GM12878 (cell line): ENCODE results near the gene TMX3. TPM values are rescaled to one million over a fixed set of nuclear protein-coding genes. Genes with fewer than 3 reads are reported as not detected.

ENCODE experiments used
- ATAC-seq: fragments of 200-7000 bp; cut with Tn5 transposase; 3 replicates; pipeline ENCODE4 v1.9.1; 2020; ENCODE audit warnings: mild to moderate bottlenecking, moderate library complexity
- BruUV-seq: library from RNA; stranded (reverse); fragments of 400-500 nt; replicated peaks from 2 replicates; lab custom pipeline; 2021; lab: Mats Ljungman, UMichigan
- CTCF ChIA-PET: fragments of 300-600 bp; sonication (Branson Sonifier 250); formaldehyde crosslinking; extraction: SDS; loops from one replicate; lab custom pipeline; 2021; ENCODE audit warnings: inconsistent platforms; lab: Yijun Ruan, JAX
- POLR2A ChIA-PET: fragments of 350-600 bp; formaldehyde crosslinking; extraction: SDS; loops from one replicate; lab custom pipeline; 2021; ENCODE audit warnings: inconsistent platforms; lab: Charles Lee
- RAD21 ChIA-PET: fragments of 300-600 bp; sonication (Branson Sonifier 250); formaldehyde crosslinking; loops from one replicate; lab custom pipeline; 2023; ENCODE audit warnings: antibody characterized with exemption; ENCODE audit not compliant: unreplicated experiment; lab: Charles Lee
- SMC1A ChIA-PET: fragments of 300-600 bp; sonication (Branson Sonifier 250); formaldehyde crosslinking; loops from one replicate; lab custom pipeline; 2023; ENCODE audit not compliant: unreplicated experiment, uncharacterized antibody; lab: Charles Lee
- DNase-seq: peaks from one replicate; pipeline ENCODE4 v3.0.0-alpha.2; 2011; ENCODE audit warnings: low read depth, low spot score
- FAIRE-seq: peaks from 3 replicates; lab custom pipeline; 2011; peaks lifted over from hg19 to GRCh38; lab: Jason Lieb, UNC
- H2AFZ ChIP-seq: 2 replicates; pipeline ENCODE4 v1.6.0; 2011; ENCODE audit warnings: low read depth, low read length, control low read depth; ENCODE audit not compliant: control insufficient read depth
- H3K27ac ChIP-seq: 2 replicates; pipeline ENCODE4 v1.5.1; 2011; ENCODE audit warnings: control low read depth; ENCODE audit not compliant: control insufficient read depth, insufficient read depth
- H3K27me3 ChIP-seq, 2 experiments: replicated peaks in 1 of 2; 2 replicates each; pipeline versions ENCODE4 v1.6.0 to v1.6.1; 2011; ENCODE audit warnings: low read length in 1 of 2; ENCODE audit not compliant: control insufficient read depth in 2 of 2, insufficient read depth in 2 of 2
- H3K36me3 ChIP-seq, 2 experiments: 2 replicates each; pipeline ENCODE4 v1.5.1; 2011; ENCODE audit warnings: low read length in 1 of 2; ENCODE audit not compliant: control insufficient read depth in 2 of 2, insufficient read depth in 2 of 2
- H3K4me1 ChIP-seq: 2 replicates; pipeline ENCODE4 v1.6.1; 2011; ENCODE audit warnings: mild to moderate bottlenecking, low read length, moderate library complexity, mixed read lengths; ENCODE audit not compliant: control insufficient read depth, insufficient read depth
- H3K4me2 ChIP-seq: 2 replicates; pipeline ENCODE4 v1.6.0; 2011; ENCODE audit warnings: control low read depth; ENCODE audit not compliant: control insufficient read depth, insufficient read depth
- H3K4me3 ChIP-seq: fragments of 200-600 bp; sonication (generic); 2 replicates; pipeline ENCODE4 v1.5.1; 2016
- H3K79me2 ChIP-seq: 2 replicates; pipeline ENCODE4 v1.6.0; 2011; ENCODE audit warnings: low read length; ENCODE audit not compliant: control insufficient read depth, insufficient read depth
- H3K9ac ChIP-seq: 2 replicates; pipeline ENCODE4 v1.8.0; 2011; ENCODE audit warnings: low read length, control low read depth, mixed read lengths; ENCODE audit not compliant: control insufficient read depth, insufficient read depth
- H3K9me3 ChIP-seq: replicated peaks from 3 replicates; pipeline ENCODE4 v1.5.1; 2011; ENCODE audit warnings: mild to moderate bottlenecking, low read length; ENCODE audit not compliant: control insufficient read depth, insufficient read depth
- H4K20me1 ChIP-seq: 2 replicates; pipeline ENCODE4 v1.6.0; 2011; ENCODE audit not compliant: control insufficient read depth, insufficient read depth
- MTA2 ChIP-seq: fragments of 450-650 bp; IDR thresholded peaks from 2 replicates; pipeline ENCODE4 v1.6.1; 2016; ENCODE audit warnings: low read depth, mild to moderate bottlenecking, moderate library complexity
- NR2F1 ChIP-seq: fragments of 450-650 bp; conservative IDR thresholded peaks from 2 replicates; pipeline ENCODE4 v1.6.1; 2017; ENCODE audit warnings: mild to moderate bottlenecking
- POLR2A ChIP-seq: IDR thresholded peaks from 2 replicates; pipeline ENCODE4 v1.6.1; 2011; ENCODE audit warnings: low read depth, mild to moderate bottlenecking, low read length
- RELA ChIP-seq: fragments of 450-650 bp; IDR thresholded peaks from 2 replicates; pipeline ENCODE4 v1.8.0; 2014; ENCODE audit warnings: borderline replicate concordance; ENCODE audit not compliant: partially characterized antibody
- RUNX3 ChIP-seq: IDR thresholded peaks from 2 replicates; pipeline ENCODE4 v1.6.1; 2012; ENCODE audit warnings: low read length, inconsistent platforms
- SUPT20H ChIP-seq: IDR thresholded peaks from 2 replicates; pipeline ENCODE4 v1.6.1; 2011; ENCODE audit warnings: low read depth, mild to moderate bottlenecking, low read length, moderate library complexity, borderline replicate concordance; ENCODE audit not compliant: control insufficient read depth
- TCF3 ChIP-seq: IDR thresholded peaks from 2 replicates; pipeline ENCODE4 v1.6.1; 2012; ENCODE audit warnings: low read depth, mild to moderate bottlenecking, low read length, borderline replicate concordance; ENCODE audit not compliant: insufficient read depth
- YBX1 ChIP-seq: fragments of 450-650 bp; IDR thresholded peaks from 2 replicates; pipeline ENCODE4 v1.6.1; 2016; ENCODE audit warnings: antibody characterized with exemption
- YY1 ChIP-seq: IDR thresholded peaks from 2 replicates; pipeline ENCODE4 v1.6.1; 2011; ENCODE audit warnings: low read depth, mild to moderate bottlenecking, low read length
- ZBED1 ChIP-seq: IDR thresholded peaks from 2 replicates; pipeline ENCODE4 v1.6.1; 2016; ENCODE audit warnings: borderline replicate concordance
- WGBS: methylation state at CpG from one replicate; pipeline ENCODE4 v1.1.6; 2016; ENCODE audit warnings: low lambda C conversion rate; ENCODE audit not compliant: insufficient replicate concordance, insufficient coverage; ENCODE audit errors: missing lambda C conversion rate; 5-methylcytosine and 5-hydroxymethylcytosine counted together
- in situ Hi-C: fragments of 300-500 bp; cut with MboI; formaldehyde crosslinking; loops from 9 replicates; pipeline ENCODE4 v1.14.3; 2018; ENCODE audit warnings: mixed read lengths
- intact Hi-C: fragments of 100-400 bp; cut with micrococcal nuclease; formaldehyde crosslinking; loops from one replicate; pipeline ENCODE4 v1.14.2; 2022; ENCODE audit not compliant: unreplicated experiment
- polyA plus RNA-seq, 11 experiments: library from polyadenylated mRNA; depleted of rRNA in 4 of 11; unstranded in 6 of 11; stranded (reverse) in 5 of 11; fragments of >200 nt; fragmentation: Nextera tagmentation in 4 of 11; fragmentation: Illumina TruSeq in 1 of 11; extraction: Ambion mirVana in 4 of 11; extraction: Trizol in 1 of 11; gene quantifications; 1 replicate in 1 of 11; 2 replicates in 10 of 11; pipeline versions ENCODE4 v1.2.1 to v1.2.3, GENCODE V29; 2011 to 2016; ENCODE audit warnings: inconsistent platforms in 2 of 11, missing spikeins in 2 of 11, low read depth in 1 of 11
- total RNA-seq, 4 experiments: library from RNA; depleted of rRNA in 3 of 4; stranded (reverse); fragments of >200 nt in 3 of 4; fragmentation: Illumina TruSeq in 1 of 4; extraction: Trizol in 1 of 4; gene quantifications; 2 replicates each; pipeline versions ENCODE4 v1.2.1 to v1.2.3, GENCODE V29; 2013 to 2021

The TMX3 gene
- total and polyA plus RNA-seq, 10 of the 15 experiments (the other 5 are each of a cell fraction or from before 2014, with no cell fraction given): 14.2 to 85.6 (median 29.7) TPM

- in situ Hi-C loops: no loop called here
- H4K20me1 ChIP-seq: no peaks in the 10 kb centered on the region
- no peak for TF ChIP-seq YY1
- no peak for TF ChIP-seq TCF3
- TF ChIP-seq RELA: no peak
- no peak for TF ChIP-seq NR2F1
- TF ChIP-seq YBX1: no peak
- TF ChIP-seq SUPT20H: no peak
- no peak for TF ChIP-seq RUNX3
- TF ChIP-seq MTA2: no peak
- H3K4me1 ChIP-seq: no peaks in the 10 kb centered on the region
- ChIA-PET RAD21 (no interaction called here), SMC1A (no interaction called here), CTCF (no interaction called here), POLR2A (no interaction called here)
- no peaks in the 10 kb centered on the region for H3K79me2 ChIP-seq
- H3K4me2 ChIP-seq: no peak overlapping the region
- H2AFZ ChIP-seq: no peak overlapping the region
- DNase-seq (no peak), ATAC-seq (no peak), FAIRE-seq (no peak)
- no peak overlapping the region for H3K27ac ChIP-seq
- intact Hi-C loops: no loop called here
- no peak overlapping the region for H3K9ac ChIP-seq
- H3K9me3 ChIP-seq: no peaks in the 10 kb centered on the region
- no TSS peak for BruUV-seq
- H3K27me3 ChIP-seq: no peaks in the 10 kb centered on the region
- no peak overlapping the region for H3K4me3 ChIP-seq
- 100% methylated on average over 11 of the region's 11 CpGs for WGBS
- peaks cover 13 to 16% of the 10 kb centered on the region in 2 experiments for H3K36me3 ChIP-seq
Measured at GRCh38 chr18:68694316-68694715, 20.6 kb downstream of the TMX3 start.

- ATAC-seq (no peak), DNase-seq (no peak), FAIRE-seq (no peak)
- SMC1A ChIA-PET: no interaction called here
- Histone ChIP-seq H3K9ac (no peak overlapping the region), H3K4me2 (no peak overlapping the region), H3K27me3 (no peaks in the 10 kb centered on the region), H2AFZ (no peak overlapping the region), H3K9me3 (no peaks in the 10 kb centered on the region), H3K79me2 (no peaks in the 10 kb centered on the region), H3K27ac (no peak overlapping the region), H4K20me1 (no peaks in the 10 kb centered on the region), H3K36me3 (peaks cover 13 to 16% of the 10 kb centered on the region in 2 experiments), H3K4me3 (no peak overlapping the region), H3K4me1 (no peaks in the 10 kb centered on the region)
- no TSS peak for BruUV-seq
- POLR2A ChIA-PET: no interaction called here
- intact Hi-C loops (no loop called here), in situ Hi-C loops (no loop called here)
- WGBS: 96% methylated on average over 25 of the region's 26 CpGs
- RAD21 ChIA-PET: no interaction called here
- TF ChIP-seq POLR2A: 0 out of 2 replicates have a peak, but pooled peaks have one; percentile 31
- no peak for TF ChIP-seq ZBED1
- CTCF ChIA-PET: no interaction called here
Measured at GRCh38 chr18:68693091-68693815, 21.7 kb downstream of the TMX3 start.
